Stimulated activated CD4-positive, alpha-beta T cell treated with anti-CD3 and anti-CD28 coated beads, TNF-alpha, amount 100 ng/mL, for 48 hours (primary cell): Measurements from ENCODE around the gene CD14.
"Not testable (repeated sequence)": the region's sequence is repeated elsewhere in the genome, so short reads cannot be mapped to it uniquely, and the experiment has no call there.

Experiments used
- DNase-seq, 3 donors: peaks; one replicate each; pipeline ENCODE4 v3.0.0-alpha.2; 2020; ENCODE audit warnings: low read depth in 3 of 3

The CD14 gene

DNA sequence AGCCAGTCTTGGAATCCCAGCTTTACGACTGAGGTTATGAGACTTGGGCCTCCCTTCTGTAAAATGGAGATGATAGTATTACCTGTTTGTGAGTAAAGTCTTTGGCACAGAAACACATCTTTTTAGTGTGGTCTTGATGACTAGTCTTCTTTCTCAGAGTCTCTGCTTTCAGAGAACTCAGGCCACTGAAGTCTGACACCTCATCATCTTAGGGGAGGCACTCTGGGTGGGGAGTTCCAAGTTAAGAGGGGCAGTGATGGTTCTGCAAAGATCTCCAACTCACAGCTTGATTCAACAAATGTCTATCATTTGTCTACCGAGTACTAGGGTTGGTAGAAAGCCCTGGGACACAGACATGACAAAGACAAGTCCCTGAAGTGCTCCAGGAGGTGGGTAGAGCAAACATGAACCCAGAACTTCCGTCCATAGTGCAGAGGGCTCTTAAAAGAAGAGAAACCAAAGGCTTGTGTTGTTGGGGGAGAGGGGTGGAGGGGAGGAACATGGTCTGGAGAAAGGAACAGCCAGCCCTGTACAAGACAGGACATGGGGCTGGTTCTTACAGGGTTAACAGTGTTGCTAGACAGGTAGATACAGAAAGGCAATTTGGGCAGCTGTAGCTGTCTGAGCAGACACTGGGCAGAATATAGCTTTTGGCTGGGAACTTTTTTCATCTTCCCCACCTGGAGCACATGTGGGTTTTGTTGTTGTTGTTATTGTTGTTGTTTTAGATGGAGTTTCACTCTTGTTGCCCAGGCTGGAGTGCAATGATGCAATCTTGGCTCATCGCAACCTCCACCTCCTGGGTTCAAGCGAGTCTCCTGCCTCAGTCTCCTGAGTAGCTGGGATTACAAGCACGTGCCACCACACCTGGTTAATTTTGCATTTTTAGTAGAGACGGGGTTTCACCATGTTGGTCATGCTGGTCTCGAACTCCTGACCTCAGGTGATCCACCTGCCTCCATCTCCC is 2.6 kb upstream of the CD14 start:
- DNase-seq: no peak

DNA sequence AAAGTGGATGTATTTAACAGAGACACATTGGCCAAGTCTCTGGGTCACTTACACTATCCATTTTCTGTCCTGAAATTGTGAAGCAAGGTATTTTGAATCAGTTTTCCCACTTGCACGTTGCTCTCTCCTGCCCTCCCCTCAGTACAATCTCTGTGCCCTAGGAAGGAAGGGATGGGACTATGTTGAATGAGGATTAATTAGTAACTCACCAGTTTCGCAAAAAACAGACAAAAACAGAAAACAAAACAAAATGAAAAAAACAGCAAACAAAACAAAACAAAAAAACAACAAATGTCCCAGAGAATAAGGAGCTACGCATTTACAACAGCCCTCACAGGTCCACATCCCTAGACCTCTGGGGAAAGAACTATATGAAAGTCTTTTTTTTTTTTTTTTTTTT is 1.1 kb upstream of the CD14 start:
- DNase-seq: no peak

DNA sequence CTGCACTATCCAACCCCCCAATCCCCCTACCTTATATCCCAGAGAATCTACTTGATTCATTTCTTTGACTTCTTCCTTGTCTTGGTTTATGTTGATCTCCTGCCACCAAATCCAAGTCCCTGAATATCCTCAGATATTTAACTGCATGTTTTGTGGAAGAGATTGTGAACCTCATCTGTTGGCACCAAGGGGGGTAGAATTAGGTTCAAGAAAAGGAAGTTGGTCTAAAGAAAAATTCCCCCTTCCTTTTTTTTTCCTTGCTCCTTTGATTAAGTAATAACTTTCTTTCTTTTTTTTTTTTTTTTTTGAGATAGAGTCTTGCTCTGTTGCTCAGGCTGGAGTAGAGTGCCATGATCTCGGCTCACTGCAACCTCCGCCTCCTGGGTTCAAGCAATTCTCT is 526 bp upstream of the CD14 start:
- DNase-seq: no peak

DNA sequence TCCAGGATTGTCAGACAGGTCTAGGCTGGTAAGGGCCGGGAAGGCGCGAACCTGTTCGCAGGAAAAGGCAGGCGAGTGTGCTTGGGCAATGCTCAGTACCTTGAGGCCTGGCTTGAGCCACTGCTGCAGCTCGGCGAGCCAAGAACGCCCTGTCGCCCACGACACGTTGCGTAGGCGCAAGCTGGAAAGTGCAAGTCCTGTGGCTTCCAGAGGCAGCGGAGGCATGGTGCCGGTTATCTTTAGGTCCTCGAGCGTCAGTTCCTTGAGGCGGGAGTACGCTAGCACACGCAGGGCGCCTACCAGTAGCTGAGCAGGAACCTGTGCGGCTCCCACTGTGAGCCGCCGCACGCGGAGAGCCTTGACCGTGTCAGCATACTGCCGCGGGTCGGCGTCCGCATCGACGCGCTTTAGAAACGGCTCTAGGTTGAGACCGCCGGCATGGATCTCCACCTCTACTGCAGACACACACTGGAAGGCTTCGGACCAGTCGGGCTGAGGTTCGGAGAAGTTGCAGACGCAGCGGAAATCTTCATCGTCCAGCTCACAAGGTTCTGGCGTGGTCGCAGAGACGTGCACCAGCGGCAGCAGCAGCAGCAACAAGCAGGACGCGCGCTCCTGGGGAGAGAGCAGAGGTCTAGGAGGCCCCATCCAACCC is 482 bp downstream of the CD14 start:
- peak in 1 of 3 donors; percentile 10 for DNase-seq

DNA sequence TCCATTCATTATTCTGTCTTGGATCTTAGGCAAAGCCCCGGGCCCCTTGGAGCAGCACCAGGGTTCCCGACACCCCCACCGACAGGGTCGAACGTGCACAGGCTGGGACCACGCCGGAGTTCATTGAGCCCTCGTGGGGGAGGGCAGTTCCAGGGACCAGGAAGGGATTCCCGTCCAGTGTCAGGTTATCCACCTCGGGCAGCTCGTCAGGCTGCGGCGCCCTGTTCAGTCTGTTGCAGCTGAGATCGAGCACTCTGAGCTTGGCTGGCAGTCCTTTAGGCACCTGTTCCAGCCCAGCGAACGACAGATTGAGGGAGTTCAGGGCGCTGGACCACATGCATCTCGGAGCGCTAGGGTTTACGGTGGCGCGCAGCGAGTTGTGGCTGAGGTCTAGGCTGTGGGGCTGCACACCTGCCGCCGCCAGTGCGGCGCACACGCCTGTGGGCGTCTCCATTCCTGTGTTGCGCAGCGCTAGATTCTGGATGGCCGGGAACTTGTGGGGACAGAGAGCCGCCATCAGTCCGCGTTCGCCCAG is 1.1 kb downstream of the CD14 start:
- no peak for DNase-seq

DNA sequence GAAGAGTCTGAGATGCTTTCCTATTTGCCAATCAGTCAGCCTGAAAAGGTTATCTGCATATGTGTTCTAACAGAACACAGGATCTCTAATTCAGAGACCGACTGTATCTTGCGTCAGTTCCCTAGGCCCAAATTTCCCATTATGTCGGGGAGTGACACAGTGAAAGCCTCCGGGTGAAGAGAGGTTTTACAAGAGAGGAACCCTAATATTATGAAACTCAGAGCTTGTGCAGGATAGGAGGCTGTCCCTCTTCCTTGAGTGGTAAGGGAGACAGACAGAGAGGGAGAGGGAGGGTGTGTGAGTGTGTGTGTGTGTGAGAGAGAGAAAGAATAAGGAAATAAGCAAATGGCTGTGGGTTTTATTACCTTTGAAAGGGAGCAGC is 1.9 kb downstream of the CD14 start:
- DNase-seq: no peak

DNA sequence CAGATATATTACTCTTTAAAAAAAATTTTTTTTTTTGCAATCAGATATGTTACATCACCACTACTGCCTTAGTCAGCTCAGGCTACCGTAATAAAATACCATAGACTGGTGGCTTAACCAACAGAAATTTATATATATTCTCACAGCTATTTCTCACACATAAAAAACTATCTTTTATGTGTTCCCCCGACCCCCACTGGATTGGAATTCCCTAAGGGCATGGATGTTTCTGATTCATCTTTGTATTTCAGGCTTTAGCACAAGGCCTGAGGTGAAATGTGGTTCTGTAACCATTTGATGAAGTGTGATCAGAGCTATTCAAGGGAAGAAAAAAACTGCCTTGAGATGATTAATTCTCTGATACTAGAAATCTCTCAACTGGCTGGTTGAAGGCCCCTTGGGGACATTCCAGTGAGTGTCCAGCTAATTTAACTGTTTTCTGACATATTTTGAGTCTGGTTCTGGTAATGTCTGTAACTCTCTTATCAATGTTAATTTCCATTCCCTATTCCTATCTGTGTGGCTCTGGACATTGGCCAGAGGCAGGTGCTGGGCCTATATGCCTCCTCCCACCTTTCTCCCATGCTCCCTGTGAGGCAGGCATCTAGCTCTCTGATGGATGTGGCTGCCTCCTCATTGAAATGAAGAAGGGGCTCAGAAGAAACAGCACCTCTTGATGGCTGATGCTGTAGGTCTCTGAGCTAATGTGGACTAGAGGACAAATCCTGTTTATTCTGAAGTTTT is 2.5 kb downstream of the CD14 start:
- no peak for DNase-seq

DNA sequence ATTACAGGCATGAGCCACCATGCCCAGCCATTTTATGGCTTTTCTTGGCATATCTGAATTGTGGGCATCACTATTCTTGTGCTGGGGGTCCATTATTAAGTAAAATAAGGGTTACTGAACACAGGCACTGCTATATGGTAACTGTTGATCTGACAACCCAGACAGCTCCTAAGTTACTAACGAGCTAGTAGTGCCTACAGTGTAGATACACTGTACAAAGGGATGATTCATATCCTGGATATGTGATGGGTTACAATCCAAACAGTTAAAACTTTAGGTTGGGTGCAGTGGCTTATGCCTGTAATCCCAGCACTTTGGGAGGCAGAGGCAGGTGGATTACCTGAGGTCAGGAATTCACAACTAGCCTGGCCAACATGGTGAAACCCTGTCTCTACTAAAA is 4.3 kb downstream of the CD14 start:
- DNase-seq: no peak

DNA sequence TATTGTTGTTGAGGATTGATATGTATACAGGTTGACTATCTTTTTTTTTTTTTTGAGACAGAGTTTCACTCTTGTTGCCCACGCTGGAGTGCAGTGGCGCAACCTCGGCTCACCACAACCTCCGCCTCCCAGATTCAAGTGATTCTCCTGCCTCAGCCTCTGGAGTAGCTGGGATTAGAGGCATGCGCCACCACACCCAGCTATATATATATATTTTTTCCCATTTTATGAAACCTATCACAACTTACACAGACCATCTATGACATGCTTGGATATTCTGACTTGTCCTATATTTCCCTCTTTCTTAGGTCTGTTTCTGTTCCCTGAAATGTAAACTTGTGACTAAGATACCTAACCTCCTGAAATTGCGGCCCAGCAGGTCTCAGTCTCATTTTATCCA is 5.0 kb downstream of the CD14 start:
- no peak for DNase-seq

DNA sequence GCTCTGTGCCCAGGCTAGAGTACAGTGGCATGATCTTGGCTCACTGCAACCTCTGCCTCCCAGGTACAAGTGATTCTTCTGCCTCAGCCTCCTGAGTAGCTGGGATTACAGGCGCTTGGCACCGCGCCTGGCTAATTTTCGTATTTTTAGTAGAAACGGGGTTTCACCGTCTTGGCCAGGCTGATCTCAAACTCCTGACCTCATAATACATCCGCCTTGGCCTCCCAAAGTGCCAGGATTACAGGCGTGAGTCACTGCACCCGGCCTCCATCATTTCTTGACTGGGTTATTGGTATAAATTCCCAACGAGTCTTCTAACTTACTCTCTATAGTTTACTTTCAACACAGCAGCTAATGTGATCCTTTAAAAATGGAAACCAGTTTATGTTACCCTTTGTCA is 8.1 kb downstream of the CD14 start:
- DNase-seq: not testable (repeated sequence)

DNA sequence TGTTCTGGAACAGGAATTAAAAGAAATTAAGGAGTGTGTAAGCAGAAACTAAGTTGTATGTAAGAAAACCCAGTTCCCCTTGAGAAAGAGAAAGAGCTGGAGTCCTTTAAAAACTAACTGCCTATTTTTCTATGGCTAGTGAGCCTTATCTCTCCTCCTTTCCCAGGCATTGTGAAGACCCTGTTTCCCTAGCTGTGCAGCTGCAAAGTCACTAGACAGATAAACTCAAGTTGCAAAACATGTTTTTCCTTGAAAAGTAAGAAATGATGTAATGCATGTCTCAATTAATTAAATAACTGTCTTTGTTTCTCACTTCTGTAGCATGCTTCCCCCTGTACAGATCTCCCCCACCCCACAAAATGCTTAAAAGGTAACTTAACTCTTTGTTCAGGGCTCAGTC is 9.9 kb downstream of the CD14 start:
- DNase-seq: not testable (repeated sequence)

DNA sequence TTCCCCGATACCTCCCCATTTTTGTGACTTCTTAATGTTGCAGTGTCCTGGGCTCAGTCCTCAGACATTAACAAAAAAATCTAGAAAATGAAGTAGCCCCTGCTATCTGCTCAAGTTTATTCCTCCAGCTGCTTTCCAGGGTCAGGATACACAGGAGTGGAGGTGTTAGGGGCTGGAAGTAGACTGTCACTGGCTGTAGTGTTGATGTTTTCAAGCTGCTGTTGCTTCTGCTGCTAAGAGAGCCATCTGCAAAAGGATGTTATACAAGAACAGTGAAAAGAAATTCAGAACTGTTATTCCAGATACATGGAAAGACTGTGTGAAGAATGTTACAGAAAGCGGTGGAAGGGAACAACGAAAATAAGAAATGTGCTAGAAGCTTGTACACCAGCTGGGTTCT is 10.7 kb downstream of the CD14 start:
- DNase-seq: no peak

DNA sequence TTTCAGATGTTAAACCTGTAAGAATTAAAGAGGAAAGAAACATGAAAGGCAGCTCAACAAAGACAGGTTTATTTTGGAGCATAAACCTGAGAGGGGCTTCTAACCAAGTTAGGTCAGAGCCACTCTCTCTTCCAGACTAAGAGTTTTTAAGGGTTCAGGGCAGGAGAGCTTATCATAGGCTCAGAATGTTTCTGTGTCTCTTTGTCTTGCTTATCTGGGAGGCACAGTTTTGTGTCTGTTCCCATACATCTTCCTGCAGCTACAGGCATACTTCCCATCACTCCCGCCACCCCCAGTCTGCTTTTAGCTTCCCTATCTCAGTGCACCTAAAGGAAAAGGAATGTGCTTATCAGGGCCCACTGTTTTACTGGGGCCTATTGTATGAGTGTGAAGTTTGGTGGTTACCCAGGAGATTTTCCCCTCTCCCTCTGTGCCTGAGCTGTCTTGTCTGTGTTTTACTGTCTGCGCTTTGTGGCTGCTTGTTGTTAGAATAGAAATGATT is 21.9 kb downstream of the CD14 start:
- DNase-seq: no peak

DNA sequence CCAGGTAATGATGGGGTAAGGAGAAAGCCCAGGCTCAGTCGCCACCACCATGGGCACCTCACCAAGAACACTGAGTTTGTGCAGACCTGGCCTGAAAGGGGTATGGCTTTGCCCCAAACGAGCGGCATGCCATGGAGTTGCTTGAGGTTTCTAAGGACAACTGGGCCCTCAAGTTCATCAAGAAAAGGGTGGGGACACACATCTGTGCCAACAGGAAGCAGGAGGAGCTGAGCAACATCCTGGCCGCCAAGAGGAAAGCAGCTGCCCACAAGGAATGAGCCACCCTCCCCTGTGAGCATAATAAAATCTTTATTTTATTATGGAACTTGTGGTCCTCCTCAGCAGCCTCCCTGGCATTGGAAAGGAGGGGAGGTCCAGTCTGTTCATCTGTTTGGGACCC is 23.8 kb downstream of the CD14 start:
- DNase-seq: no peak

DNA sequence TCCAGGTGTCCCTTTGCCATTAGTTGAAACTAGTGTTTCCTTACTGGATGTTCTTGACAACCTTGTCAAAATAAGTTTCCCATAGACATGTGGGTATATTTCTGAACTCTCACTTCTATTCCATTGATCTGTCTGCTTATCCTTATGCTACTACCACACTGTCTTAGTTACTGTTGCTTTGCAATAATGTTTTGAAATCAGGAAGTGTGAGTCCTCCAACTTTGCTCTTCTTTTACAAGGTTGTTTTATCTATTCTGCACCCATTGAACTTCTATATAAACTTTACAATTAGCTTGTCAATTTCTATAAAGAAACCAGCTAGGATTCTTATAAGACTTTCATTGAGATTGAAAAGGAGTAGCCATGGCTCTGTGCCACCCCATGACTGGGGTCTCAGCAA is 24.3 kb downstream of the CD14 start:
- DNase-seq: no peak

DNA sequence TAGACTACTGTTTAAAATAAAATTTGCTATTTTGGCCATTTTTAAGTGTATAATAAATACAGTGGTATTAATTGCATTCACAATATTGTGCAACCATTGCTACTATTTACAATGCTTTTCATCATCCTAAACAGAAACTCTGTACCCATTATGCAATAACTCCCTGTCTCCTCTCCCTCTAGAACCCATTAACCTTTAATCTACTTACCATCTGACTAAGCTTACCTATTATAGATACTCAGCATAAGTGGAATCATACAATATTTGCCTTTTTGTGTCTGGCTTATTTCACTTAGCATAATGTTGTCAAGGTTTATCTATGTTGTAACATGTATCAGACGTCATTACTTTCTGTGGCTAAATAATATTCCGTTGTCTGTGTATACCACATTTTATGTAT is 25.9 kb downstream of the CD14 start:
- DNase-seq: no peak

DNA sequence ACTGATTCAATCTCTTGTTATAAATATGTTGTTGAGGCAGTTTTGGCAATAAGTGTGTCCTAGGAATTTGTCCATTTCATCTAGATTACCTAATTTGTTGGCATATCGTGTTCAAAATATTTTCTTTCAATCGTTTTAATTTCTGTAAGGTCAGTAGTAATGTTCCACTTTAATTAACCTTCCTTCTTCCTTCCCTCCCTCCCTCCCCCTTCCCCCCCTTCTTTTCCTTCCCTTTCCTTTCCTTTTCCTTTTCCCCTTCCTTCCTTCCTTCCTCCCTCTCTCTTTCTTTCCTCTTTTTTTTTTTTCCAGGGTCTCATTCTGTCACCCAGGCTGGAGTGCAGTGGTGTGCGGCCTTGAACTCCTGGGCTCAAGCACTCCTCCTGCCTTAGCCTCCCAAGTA is 27.1 kb downstream of the CD14 start:
- DNase-seq: no peak

DNA sequence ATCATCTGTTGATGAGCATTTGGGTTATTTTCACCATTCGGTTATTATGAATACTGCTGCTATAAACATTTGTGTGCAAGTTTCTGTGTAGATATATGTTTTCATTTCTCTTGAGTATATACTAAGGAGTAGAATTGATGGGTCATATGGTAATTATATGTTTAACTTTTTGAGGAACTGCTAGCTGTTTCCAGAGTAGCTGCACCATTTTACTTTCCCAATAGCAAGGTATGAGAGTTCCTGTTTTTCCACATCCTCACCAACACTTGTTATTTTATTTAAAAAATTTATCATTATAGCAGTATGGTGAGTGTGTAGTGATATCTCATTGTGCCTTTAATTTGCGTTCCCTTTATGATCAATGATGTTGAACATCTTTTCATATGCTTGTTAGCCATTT is 29.2 kb downstream of the CD14 start:
- no peak for DNase-seq

DNA sequence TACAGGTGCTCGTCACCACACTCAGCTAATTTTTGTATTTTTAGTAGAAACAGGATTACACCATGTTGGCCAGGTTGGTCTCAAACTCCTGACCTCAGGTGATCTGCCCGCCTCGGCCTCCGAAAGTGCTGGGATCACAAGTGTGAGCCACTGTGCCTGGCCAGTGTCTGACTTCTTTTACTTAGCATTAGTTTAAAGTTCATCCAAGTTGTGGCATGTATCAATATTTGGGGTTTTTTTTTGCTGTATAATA is 29.6 kb downstream of the CD14 start:
- not testable (repeated sequence) for DNase-seq

DNA sequence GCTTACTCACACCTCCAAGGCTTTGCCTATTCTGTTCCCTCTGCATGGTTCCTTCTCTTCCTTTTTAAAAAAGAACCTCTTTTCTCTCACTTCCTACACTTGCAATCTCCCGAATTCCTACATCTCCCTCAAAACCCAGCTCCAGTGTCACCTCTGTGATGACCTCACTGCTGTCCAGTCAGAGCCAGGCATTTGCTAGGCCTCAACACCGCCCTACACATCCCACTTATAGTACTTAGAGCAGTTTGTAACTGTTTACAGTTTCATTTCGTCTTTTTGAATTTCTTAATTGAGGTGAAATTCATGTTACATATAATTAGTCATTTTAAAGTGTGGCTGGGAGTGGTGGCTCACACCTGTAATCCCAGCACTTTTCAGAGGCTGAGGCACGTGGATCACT is 30.8 kb downstream of the CD14 start:
- no peak for DNase-seq

DNA sequence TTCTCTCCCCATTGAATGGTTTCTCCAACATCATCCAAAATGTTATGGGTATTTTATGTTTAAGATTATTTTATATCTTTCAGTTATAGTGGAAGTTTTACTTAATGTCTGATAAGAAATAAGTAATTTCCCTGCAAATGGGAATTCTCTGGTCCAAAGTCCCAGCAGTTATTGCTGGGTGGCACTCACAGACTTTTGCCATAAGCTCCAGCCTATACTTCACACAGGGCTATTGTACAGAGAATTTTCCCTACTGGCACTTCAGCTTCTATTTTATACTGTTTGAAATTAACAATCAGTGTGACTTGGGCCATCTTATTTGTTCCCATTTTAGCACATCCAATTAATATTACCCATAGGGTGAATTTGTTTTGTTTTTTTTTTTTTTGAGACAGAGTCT is 32.9 kb downstream of the CD14 start:
- DNase-seq: no peak

DNA sequence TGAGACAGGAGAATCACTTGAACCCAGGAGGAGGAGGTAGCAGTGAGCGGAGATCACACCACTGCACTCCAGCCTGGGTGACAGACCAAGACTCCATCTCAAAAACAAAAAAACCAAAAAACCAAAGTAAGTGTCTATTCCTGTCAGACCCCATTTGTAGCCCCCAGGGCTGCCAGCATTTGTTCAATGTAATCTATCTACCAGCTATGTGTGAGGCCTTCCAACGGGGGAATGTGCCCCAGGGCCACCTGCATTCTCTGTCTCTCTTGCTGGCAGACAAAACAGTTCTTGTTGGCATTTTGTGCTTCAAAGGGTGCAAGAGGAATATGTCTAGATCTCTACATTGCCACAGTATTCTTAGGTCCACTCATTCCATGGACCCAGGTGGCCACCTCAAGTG is 34.1 kb downstream of the CD14 start:
- DNase-seq: no peak
